ENCODE results near the gene ZNF536. TPM values are rescaled to one million over a fixed set of nuclear protein-coding genes. Genes with fewer than 3 reads are reported as not detected.
"Not testable (repeated sequence)": the region's sequence is repeated elsewhere in the genome, so short reads cannot be mapped to it uniquely, and the experiment has no call there.

ZNF536 gene
- total RNA-seq, 2 donors from 2014 or later = 0.41 to 1.5 TPM

DNA sequence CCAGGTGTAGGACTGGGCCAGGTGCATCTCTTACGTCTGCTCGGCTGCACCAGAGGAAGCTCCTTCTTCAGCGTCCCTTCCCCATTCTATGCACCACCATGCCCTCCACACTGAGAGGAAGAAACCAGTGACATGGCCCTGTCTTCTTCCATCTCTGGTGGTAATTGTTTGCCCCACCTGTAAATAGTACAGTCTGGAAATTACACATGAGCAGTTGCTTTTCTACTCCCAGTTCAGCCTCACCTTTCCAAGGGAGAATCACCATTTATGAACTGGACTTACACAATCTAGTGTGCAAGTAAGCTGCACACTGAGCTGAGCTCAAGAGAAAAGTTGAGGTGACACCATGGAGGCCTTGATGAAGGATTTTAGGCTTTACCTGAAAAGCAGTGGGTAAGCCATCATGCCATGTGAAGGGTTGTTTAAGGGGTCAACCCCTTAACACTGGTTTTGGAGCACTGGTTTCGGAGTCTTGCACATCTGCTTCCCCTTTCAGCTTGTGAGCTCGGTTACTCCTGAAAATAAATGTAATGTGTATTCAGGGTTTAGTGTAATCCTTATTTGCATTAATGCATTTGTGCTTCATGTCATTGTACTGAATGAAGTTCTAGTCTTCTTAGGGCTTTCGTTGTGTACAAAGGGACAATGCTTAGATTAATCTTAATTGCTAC, 22.4 kb downstream of the ZNF536 start:
- Histone ChIP-seq H3K4me1 (ENCODE audit: control insufficient read depth in 1 of 2, low read depth in 2 of 2) (no peaks in the 10 kb centered on the region), H3K27me3 (replicated peaks; ENCODE audit: insufficient read depth) (no peaks in the 10 kb centered on the region), H3K9me3 (no peaks in the 10 kb centered on the region), H3K36me3 (no peaks in the 10 kb centered on the region), H3K27ac (no peak overlapping the region), H3K4me3 (no peak overlapping the region)
- ATAC-seq (ENCODE audit: insufficient number of reproducible peaks, low FRiP score, low read depth) = no peak
- TF ChIP-seq, protein P1, sequence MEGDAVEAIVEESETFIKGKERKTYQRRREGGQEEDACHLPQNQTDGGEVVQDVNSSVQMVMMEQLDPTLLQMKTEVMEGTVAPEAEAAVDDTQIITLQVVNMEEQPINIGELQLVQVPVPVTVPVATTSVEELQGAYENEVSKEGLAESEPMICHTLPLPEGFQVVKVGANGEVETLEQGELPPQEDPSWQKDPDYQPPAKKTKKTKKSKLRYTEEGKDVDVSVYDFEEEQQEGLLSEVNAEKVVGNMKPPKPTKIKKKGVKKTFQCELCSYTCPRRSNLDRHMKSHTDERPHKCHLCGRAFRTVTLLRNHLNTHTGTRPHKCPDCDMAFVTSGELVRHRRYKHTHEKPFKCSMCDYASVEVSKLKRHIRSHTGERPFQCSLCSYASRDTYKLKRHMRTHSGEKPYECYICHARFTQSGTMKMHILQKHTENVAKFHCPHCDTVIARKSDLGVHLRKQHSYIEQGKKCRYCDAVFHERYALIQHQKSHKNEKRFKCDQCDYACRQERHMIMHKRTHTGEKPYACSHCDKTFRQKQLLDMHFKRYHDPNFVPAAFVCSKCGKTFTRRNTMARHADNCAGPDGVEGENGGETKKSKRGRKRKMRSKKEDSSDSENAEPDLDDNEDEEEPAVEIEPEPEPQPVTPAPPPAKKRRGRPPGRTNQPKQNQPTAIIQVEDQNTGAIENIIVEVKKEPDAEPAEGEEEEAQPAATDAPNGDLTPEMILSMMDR (IDR thresholded peaks at IDR 0.05) = no peak
- DNase-seq (ENCODE audit: low spot score) = no peak

DNA sequence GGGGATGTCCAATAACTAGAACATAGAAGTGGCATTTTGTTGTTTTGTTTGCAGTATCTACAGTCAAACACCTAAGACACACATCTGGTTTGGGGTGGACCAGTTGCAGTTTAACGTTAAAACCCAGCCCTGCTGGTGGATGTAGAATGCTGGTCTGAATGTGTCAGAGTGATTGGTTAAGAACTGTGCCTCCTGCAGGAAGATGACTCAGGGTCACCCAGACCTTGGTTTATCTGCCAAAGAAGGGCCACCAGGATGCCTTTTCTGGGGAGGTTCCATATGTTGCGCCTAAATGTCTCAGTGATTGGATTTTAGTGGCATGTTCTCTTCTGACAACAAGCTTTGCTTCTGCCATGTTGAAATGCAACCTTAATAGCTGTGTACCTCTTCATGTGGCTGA, 23.1 kb downstream of the ZNF536 start:
- H3K27me3 ChIP-seq (replicated peaks; ENCODE audit: insufficient read depth) = no peaks in the 10 kb centered on the region
- no peaks in the 10 kb centered on the region for H3K4me1 ChIP-seq (ENCODE audit: control insufficient read depth in 1 of 2, low read depth in 2 of 2)
- no peak overlapping the region for H3K4me3 ChIP-seq
- no peak for ATAC-seq (ENCODE audit: insufficient number of reproducible peaks, low FRiP score, low read depth)
- no peaks in the 10 kb centered on the region for H3K9me3 ChIP-seq
- DNase-seq (ENCODE audit: low spot score) = no peak
- H3K27ac ChIP-seq = no peak overlapping the region
- H3K36me3 ChIP-seq = no peaks in the 10 kb centered on the region
- TF ChIP-seq, protein P1 (IDR thresholded peaks at IDR 0.05) = no peak

DNA sequence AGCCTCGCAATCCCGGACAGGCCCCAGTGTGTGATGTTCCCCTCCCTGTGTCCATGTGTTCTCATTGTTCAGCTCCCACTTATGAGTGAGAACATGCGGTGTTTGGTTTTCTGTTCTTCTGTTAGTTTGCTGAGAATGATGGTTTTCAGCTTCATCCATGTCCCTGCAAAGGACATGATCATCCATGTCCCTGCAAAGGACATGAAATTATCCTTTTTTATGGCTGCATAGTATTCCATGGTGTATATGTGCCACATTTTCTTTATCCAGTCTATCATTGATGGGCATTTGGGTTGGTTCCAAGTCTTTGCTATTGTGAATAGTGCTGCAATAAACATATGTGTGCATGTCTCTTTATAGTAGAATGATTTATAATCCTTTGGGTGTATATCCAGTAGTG, 26.4 kb downstream of the ZNF536 start:
- not testable (repeated sequence) for H3K27me3 ChIP-seq (replicated peaks; ENCODE audit: insufficient read depth); H3K4me3 ChIP-seq; DNase-seq (ENCODE audit: low spot score); H3K36me3 ChIP-seq; H3K9me3 ChIP-seq; H3K4me1 ChIP-seq (ENCODE audit: control insufficient read depth in 1 of 2, low read depth in 2 of 2); ATAC-seq (ENCODE audit: insufficient number of reproducible peaks, low FRiP score, low read depth); H3K27ac ChIP-seq

DNA sequence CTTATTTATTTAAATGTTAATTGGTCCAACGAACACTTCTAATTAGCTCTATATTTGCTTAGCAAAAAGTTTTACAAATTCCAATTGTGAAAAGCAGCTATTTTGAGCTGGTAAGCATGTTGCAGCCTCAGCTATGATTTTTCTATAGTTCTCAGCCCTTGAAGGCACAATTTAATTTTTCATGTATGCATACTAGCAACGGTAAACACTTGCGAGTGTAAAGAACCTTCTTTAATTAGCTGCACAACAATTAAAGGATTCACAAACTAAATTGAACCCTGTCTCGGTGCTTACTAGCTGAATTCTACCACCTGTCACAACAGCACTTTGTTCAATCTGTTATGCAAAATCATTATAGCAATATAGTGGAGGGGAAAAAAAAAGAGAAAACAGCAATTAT, 29.8 kb downstream of the ZNF536 start:
- no peak overlapping the region for H3K27ac ChIP-seq

DNA sequence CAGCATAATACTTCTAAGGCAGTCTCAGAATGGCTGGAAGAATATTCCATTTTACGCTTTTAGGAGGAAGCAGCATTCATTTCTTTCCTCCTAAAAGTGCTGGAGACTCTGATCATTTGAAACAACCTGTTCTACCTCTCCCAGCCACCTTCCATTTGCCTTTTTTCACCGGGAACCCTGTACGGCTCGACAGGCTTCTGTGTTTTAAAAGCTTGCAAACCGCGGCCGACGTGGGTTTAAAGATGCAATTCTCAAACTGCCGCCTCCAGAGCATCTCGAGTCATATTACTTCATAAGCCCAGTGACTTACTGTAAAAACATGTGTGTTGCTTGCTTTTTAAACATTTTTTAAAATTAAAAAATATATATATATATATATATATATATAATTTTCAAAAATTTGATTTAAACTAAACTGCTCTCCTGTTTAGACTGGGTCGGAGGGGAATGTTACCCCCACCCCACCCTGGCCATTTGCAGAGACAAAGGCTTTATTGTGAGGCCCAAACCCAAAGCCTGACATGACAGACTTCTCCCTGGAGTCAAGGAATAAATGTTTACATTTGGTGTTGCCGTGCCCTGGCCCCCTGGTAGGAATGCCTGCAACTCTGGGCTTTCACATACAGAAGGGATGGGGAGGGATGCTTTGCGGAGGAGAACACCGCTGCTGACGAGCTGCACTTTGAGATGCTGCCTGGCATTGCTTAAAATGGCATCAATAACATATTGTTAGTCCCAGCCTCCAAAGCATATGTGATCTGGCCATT, 30.4 kb downstream of the ZNF536 start:
- Histone ChIP-seq H3K4me3 (no peak overlapping the region), H3K9me3 (no peaks in the 10 kb centered on the region), H3K4me1 (ENCODE audit: control insufficient read depth in 1 of 2, low read depth in 2 of 2) (no peaks in the 10 kb centered on the region), H3K27me3 (replicated peaks; ENCODE audit: insufficient read depth) (no peaks in the 10 kb centered on the region), H3K36me3 (no peaks in the 10 kb centered on the region), H3K27ac (no peak overlapping the region)
- TF ChIP-seq, protein P1 (IDR thresholded peaks at IDR 0.05) = no peak
- DNase-seq (ENCODE audit: low spot score) = no peak
- ATAC-seq (ENCODE audit: insufficient number of reproducible peaks, low FRiP score, low read depth) = no peak

More for the DNA sequence above, 29.8 kb downstream of the ZNF536 start:
- no peak for DNase-seq (ENCODE audit: low spot score)
- TF ChIP-seq, protein P1 (IDR thresholded peaks at IDR 0.05) = no peak
- Histone ChIP-seq H3K9me3 (no peaks in the 10 kb centered on the region), H3K27me3 (replicated peaks; ENCODE audit: insufficient read depth) (no peaks in the 10 kb centered on the region), H3K4me1 (ENCODE audit: control insufficient read depth in 1 of 2, low read depth in 2 of 2) (no peaks in the 10 kb centered on the region), H3K4me3 (no peak overlapping the region), H3K36me3 (no peaks in the 10 kb centered on the region)
- ATAC-seq (ENCODE audit: insufficient number of reproducible peaks, low FRiP score, low read depth) = no peak

All from thoracic aorta (tissue), 2 donors.